ENCODE data around the gene CEBPE.

Gene CEBPE

GRCh38 chr14:23101986-23102625 lies 16.9 kb downstream of the CEBPE start:
- no peak for DNase-seq

- no peak for DNase-seq
Measured at GRCh38 chr14:23101213-23101970, 17.7 kb downstream of the CEBPE start.

- DNase-seq: no peak
Measured at GRCh38 chr14:23099212-23099861, 19.7 kb downstream of the CEBPE start.

GRCh38 chr14:23097786-23098185 lies 21.3 kb downstream of the CEBPE start:
- DNase-seq: no peak

GRCh38 chr14:23095196-23096108 lies 23.6 kb downstream of the CEBPE start, which contains the start of gene C14orf119:
Gene C14orf119, plus strand, starts transcription at chr14:23095505. Its CDS starts 2,154 bp downstream, at chr14:23097659.
- peak; percentile 100 for DNase-seq

- DNase-seq: peak; percentile 82
Measured at GRCh38 chr14:23094666-23095195, 24.3 kb downstream of the CEBPE start, which contains the start of gene ACIN1. Gene ACIN1, minus strand, starts transcription at chr14:23095136. Its CDS starts 24 bp downstream, at chr14:23095112.

- DNase-seq: no peak
Measured at GRCh38 chr14:23093991-23094665, 24.9 kb downstream of the CEBPE start.

- no peak for DNase-seq
Measured at GRCh38 chr14:23093526-23093925, 25.5 kb downstream of the CEBPE start.

- DNase-seq: no peak
Measured at GRCh38 chr14:23093104-23093503, 26.0 kb downstream of the CEBPE start.

- no peak for DNase-seq
Measured at GRCh38 chr14:23091294-23092225, 27.5 kb downstream of the CEBPE start.

- DNase-seq: no peak
Measured at GRCh38 chr14:23090254-23090636, 28.8 kb downstream of the CEBPE start.

GRCh38 chr14:23089498-23090253 lies 29.4 kb downstream of the CEBPE start:
- DNase-seq: no peak

GRCh38 chr14:23086565-23086964 lies 32.5 kb downstream of the CEBPE start:
- no peak for DNase-seq

GRCh38 chr14:23085458-23085857 lies 33.6 kb downstream of the CEBPE start:
- no peak for DNase-seq

- DNase-seq: no peak
Measured at GRCh38 chr14:23080474-23080873, 38.6 kb downstream of the CEBPE start.

GRCh38 chr14:23079716-23080115 lies 39.3 kb downstream of the CEBPE start:
- no peak for DNase-seq

GRCh38 chr14:23078692-23079116 lies 40.4 kb downstream of the CEBPE start:
- no peak for DNase-seq

- no peak for DNase-seq
Measured at GRCh38 chr14:23077962-23078361, 41.1 kb downstream of the CEBPE start.

- peak; percentile 55 for DNase-seq
Measured at GRCh38 chr14:23076785-23077408, 42.2 kb downstream of the CEBPE start.

All from CD4-positive, alpha-beta T cell treated with Interleukin-12 subunit alpha and Interleukin-12 subunit beta, for 1 hour (primary cell).